ENCODE data around the gene ANTXR1.

ANTXR1 gene

DNA sequence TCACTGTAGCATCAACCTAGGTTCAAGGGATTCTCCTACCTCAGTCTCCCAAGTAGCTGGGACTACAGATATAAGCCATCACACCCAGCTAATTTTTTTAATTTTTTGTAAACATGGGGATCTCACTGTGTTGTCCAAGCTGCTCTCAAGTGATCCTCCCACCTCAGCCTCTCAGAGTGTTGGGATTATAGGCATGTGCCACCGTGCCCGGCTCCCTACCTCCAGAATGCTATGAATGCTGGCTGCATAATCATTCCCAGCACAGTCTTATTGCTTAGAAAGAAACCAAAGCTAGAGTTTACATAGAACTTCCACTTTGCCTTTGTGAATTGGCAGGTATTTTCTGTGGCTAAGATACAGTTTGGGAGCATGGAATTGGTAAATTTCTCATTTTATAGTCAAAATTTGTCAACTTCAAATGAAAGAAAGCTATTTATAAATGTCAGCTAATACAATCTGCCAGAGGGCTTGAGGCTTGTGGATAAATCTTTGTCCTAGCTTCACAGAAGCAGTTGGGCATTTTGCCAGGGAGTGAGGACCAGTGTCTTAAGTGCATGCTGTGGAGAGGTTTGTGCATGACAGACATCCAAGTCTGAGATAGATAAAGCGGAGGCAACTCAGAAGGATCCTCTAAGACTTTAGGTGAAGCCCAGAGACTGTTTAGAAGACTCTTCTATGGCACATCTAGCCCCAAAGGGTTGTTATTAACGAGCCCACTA lies 175.4 kb downstream of the ANTXR1 start:
- no peak for DNase-seq

GRCh38 chr2:69190743-69191404 lies 177.9 kb downstream of the ANTXR1 start:
- DNase-seq = no peak

GRCh38 chr2:69191634-69192033 lies 178.7 kb downstream of the ANTXR1 start:
- no peak for DNase-seq

GRCh38 chr2:69192176-69192945 lies 179.4 kb downstream of the ANTXR1 start:
- no peak for DNase-seq

DNA sequence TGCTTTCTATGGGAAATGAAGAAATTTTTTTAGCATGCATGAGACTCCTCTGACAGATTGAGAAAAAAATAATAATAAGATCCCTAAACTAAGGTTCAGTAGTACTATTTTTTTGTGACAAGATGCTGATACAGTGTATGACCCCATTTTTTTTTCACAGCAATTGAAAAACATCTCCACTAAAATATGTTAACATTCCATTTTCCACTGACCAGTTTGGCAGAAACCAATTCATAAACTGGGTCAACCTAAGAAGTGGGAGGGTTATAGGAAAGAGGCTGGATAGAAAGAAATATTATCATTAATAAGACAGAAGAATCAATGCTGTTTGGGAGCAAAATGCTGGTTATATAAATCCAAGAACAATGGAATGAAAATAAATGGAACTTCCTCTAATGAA lies 182.7 kb downstream of the ANTXR1 start:
- DNase-seq = no peak

DNA sequence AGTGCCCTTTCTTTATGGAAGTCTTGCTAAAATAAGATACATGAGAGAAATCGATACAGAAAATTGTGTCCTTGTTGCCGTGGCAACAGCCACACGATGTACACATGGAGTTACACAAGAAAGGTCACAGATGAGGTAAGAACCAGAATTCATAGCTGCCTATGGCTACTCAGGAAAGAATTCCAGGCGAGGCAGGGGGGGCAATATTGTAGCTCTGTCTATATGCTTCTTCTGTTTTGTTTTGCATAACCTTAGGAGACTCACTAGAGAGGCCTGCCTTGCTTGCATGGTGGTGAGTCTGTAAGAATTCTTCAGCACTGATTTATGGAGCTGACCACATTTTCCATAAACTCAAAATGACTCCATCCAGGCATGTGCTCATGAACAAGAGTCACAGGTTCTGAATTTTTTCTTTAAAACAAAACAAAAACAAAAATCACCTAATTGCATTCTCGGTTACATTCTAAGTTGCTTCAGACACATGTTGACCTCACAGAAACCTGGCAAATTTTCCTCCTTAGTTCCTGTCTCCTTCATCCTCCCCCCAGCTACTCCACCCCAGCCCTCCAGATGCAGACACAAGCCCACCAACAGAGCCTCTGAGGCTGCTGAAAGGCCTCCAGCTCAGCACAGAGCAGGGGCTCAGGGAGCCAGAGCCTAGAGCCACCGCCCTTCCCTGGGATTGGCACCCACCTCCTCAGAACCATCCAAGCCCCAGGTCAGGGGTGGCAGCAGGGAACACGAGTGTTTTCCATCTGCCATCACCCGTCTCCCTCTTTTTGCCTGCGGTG lies 183.5 kb downstream of the ANTXR1 start:
- DNase-seq = no peak

- no peak for DNase-seq
These were observed 187.1 kb downstream of the ANTXR1 start for GRCh38 chr2:69200107-69200520.

DNA sequence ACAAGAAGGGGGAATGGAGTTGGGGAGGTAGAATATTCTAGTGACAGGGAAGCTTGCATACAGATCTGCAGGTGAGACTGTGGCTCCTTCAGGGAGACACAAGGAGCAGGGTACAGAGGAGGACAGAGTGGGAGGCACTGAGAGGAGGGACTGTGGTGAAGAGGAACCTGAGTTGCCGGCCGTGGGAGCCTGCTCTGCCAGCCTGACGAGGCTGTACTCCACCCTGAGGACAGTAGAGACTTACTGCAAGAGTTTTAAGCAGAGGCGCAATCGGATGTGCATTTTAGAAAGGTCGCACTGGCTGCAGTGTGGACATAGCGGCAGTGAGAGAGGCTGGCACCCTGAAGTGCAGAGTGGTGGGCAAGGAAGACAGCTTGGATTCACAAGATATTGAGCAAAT lies 188.3 kb downstream of the ANTXR1 start:
- no peak for DNase-seq

GRCh38 chr2:69202327-69202726 lies 189.3 kb downstream of the ANTXR1 start:
- no peak for DNase-seq

DNA sequence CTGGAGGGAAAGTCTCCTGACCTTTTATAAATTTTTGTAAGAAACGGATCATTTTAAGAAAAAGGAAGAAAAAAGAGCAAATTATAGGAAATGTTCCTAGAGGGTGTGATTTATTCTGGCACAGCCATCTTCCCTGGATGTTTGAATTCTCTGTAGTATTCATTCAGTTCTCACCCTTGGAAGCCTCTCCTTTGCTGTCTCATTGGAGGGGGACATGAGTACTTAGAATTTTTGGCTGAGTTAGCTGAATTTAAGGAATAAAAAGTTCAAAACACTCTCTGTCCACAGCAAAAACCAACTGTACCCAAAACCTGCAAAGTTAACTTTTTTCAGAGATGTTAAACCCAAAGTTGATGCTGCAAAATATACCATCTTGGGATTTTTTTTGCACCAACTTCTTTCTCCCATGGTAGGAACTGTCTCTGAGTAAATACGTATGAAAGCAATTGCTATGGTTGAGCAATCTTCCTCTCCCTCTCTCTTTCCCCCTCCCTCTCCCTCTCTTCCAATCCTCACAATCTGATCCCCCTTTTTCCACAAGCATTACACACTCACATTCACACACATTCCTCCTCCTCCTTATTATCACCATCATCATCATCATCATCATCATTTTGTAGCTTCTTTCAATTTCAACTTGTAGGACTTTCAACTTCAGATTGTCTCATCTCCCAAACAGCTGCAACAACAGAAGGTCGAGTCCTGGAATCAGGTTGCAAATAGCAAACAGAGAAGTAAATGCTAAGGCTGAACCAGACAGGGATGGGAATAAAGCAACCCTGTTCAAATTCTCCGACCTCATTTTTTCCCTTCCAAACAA lies 190.4 kb downstream of the ANTXR1 start:
- DNase-seq = no peak

DNA sequence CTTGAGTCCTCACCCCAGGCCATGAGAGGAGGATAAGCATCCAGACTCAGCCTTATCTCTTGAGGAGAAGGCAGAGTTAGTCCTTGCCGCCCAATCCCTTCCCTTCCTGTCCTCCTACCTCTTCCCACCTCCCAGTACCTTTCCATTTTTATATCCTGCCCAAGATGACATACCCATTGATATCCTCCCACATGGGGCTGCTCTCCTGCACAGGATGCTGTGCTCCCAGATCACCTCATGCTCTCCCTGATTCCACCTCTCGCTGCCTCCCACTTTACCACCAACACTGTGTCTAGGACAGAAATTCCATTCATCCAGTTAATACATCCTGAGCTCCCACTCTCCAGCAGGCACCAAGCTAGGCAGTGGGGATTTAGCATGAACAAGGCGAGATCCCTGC lies 191.7 kb downstream of the ANTXR1 start:
- no peak for DNase-seq

- DNase-seq = no peak
These were observed 192.1 kb downstream of the ANTXR1 start for GRCh38 chr2:69205076-69205475.

DNA sequence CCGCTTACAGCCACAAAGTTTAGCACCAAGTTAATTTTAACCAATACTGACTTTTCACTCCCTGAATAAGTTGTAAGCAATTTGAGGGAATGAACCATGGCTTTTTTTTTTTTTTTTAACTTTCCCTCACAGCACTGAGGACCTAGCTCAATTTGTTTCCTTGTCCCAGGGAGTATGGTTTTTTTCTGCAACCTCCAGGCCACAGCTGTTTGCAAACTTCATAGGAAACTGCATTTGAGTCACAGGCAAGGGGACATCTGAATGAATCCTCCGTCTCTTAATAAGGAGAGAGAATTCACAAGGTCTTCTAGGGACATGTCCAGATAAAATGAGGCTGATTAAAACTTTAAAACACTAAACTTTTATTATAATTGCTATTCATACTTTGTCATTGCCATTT lies 192.5 kb downstream of the ANTXR1 start:
- DNase-seq = no peak

DNA sequence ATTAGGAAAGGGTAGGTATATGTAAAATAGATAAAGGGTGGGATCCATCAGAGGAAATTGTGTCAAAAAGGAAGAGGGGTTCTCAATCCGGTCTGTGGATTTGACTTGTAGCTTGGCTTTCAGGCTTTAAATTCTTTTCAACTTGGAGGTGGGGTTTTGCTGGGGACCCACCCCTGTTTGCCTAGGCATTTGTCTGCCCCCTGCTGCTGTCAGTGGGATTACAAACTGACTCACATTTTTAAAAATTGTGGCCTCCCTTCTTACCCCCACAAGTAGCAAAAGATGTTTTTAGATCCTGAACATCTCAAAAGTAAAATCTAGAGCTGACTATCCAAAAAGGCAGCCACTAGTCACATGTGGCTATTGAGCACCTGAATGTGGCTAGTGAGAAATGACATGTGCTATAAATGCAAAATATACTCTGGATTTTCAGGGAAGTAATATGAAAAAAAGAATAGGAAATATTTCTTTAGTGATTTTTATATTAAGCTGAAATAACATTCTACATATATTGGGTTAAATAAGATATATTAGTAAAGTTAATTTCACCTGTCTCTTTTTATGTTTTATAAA lies 195.1 kb downstream of the ANTXR1 start:
- no peak for DNase-seq

- DNase-seq = no peak
These were observed 196.5 kb downstream of the ANTXR1 start for GRCh38 chr2:69209482-69209881.

DNA sequence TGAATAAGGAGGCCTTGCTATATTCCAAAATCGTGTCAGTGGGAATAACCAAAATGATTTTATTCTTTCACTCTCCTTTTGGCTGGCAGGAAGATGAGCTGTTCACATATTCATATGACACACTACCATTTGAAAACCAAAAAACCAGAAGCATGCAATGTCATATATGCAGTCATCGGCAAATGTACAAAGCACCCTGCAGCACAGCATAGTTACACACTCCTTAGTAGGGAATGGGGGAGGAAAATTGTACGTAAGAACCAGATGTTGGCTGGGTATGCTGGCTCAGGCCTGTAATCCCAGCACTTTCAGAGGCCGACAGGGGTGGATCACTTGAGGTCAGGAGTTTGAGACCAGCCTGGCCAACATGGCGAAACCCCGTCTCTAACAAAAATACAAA lies 197.4 kb downstream of the ANTXR1 start:
- no peak for DNase-seq

DNA sequence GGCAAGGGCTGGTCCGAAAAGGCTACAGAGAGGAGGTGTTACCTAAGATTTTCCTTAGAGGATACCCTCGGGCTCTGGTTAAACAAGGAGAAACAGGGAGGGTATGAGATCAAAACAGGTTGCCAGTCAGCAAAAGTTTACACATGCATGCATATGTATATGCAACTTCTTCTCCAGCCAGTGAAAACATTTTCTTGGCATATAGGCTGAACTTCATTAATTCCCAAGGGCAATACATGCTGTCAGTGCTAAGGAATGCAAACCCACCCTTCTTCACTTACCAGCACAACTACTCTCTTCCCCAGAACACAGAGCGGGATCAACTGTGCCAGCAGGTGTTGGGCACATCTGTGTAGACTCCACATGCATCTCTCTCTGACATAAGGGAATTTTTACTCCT lies 198.1 kb downstream of the ANTXR1 start:
- DNase-seq = no peak

DNA sequence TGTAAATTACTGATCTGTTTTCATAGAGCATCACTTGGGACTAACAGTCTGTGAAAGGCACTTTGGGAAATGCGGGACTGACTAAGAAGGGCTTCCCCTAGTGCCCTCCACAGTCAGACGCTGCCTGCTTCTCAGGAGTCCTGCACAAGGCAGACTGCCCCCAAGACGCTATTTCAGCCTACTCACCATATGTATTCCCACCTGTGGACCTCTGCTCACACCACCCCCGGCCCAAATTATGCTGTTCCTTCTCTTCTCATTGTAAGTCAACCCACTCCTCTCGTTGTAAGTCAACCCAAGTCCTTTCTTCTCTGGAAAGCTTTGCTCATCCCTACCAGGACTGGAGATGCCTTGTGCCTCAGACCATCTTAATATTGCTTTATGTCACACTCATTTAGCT lies 198.7 kb downstream of the ANTXR1 start:
- no peak for DNase-seq

- no peak for DNase-seq
These were observed 199.5 kb downstream of the ANTXR1 start for GRCh38 chr2:69212238-69213028.

GRCh38 chr2:69213201-69213600 lies 200.2 kb downstream of the ANTXR1 start:
- DNase-seq = no peak

- no peak for DNase-seq
These were observed 200.8 kb downstream of the ANTXR1 start for GRCh38 chr2:69213782-69214181.

Data from CD4-positive, alpha-beta T cell treated with Interleukin-6 for 4 hours (primary cell).